Stimulated activated CD4-positive, alpha-beta T cell treated with anti-CD3 and anti-CD28 coated beads, Interleukin-1b, Interleukin-23, amount 100 ng/mL, for 4 hours (primary cell): Measurements from ENCODE around the gene EVPL.
A peak's percentile ranks its signal among the peaks of the same experiment; 100 is the strongest.
"Not testable (repeated sequence)": the region's sequence is repeated elsewhere in the genome, so short reads cannot be mapped to it uniquely, and the experiment has no call there.

Source experiments
- DNase-seq, 2 donors: peaks; one replicate each; pipeline ENCODE4 v3.0.0-alpha.2; 2020; ENCODE audit warnings: low read depth in 2 of 2

Gene EVPL

GRCh38 chr17:76027159-76027839 is at the start of gene EVPL:
Gene EVPL (minus strand): TSS chr17:76027306. CDS start chr17:76027198, 108 bp downstream.
- DNase-seq: no peak

- DNase-seq: no peak
Measured at GRCh38 chr17:76076146-76076764, 49.1 kb upstream of the EVPL start.

- no peak for DNase-seq
Measured at GRCh38 chr17:76075364-76076145, 48.4 kb upstream of the EVPL start.

GRCh38 chr17:76074390-76075363 is 47.6 kb upstream of the EVPL start, which contains the start of gene GALR2:
Gene GALR2 (plus strand): TSS chr17:76074781. CDS start chr17:76074884, 103 bp downstream.
- DNase-seq: no peak

GRCh38 chr17:76072148-76072858 is 45.2 kb upstream of the EVPL start, which contains the start of gene SRP68:
Gene SRP68 (minus strand): TSS chr17:76072517. CDS start chr17:76072491, 26 bp downstream.
- DNase-seq: peak; percentile 70 to 76

GRCh38 chr17:76071531-76072147 is 44.5 kb upstream of the EVPL start:
- no peak for DNase-seq

GRCh38 chr17:76065775-76066174 is 38.7 kb upstream of the EVPL start:
- no peak for DNase-seq

GRCh38 chr17:76063875-76064546 is 36.9 kb upstream of the EVPL start:
- peak in 1 of 2 donors; percentile 44 for DNase-seq

GRCh38 chr17:76058264-76058663 is 31.2 kb upstream of the EVPL start:
- DNase-seq: not testable (repeated sequence)

GRCh38 chr17:76056882-76057281 is 29.8 kb upstream of the EVPL start:
- DNase-seq: no peak

- DNase-seq: no peak
Measured at GRCh38 chr17:76054112-76054476, 27.0 kb upstream of the EVPL start.

- DNase-seq: no peak
Measured at GRCh38 chr17:76053246-76054111, 26.4 kb upstream of the EVPL start.

GRCh38 chr17:76051561-76051960 is 24.5 kb upstream of the EVPL start:
- DNase-seq: no peak

GRCh38 chr17:76050538-76051467 is 23.7 kb upstream of the EVPL start:
- no peak for DNase-seq

- no peak for DNase-seq
Measured at GRCh38 chr17:76049836-76050537, 22.9 kb upstream of the EVPL start.

GRCh38 chr17:76049239-76049638 is 22.1 kb upstream of the EVPL start:
- DNase-seq: no peak

- no peak for DNase-seq
Measured at GRCh38 chr17:76048711-76049110, 21.6 kb upstream of the EVPL start.
